Measurements from ENCODE around the gene TMEM120B.
"Not testable (repeated sequence)": the region's sequence is repeated elsewhere in the genome, so short reads cannot be mapped to it uniquely, and the experiment has no call there.

DNA sequence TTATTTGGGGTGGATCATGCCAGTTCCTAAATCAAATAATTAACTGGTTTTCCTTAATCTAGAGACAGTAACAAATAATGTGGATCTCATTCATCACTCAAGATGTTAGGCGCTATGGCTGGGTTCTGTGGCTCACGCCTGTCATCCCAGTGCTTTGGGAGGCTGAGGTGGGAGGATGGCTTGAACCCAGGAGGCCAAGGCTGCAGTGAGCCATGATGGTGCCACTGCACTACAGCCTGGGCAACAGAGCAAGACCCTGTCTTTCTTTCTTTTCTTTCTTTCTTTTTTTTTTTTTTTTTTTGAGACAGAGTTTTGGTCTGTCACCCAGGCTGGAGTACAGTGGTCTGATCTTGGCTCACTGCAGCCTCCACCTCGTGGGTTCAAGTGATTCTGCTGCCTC is 19.8 kb upstream of the TMEM120B start:
- TF ChIP-seq CTCF, EZH2phosphoT487 (IDR thresholded peaks at IDR 0.05; ENCODE audit: low read length): not testable (repeated sequence)
